Vagina (tissue), 2 donors: Measurements from ENCODE around the gene MYO1G. TPM values are rescaled to one million over a fixed set of nuclear protein-coding genes. Genes with fewer than 3 reads are reported as not detected.

Experiments
- DNase-seq, 2 donors: peaks; one replicate each; pipeline ENCODE4 v3.0.0-alpha.2; 2017; ENCODE audit errors: extremely low spot score in 2 of 2
- H3K27ac ChIP-seq: fragments of 200-600 bp; sonication (generic); one replicate; pipeline ENCODE4 v1.5.1; 2019
- H3K27me3 ChIP-seq: fragments of 200-600 bp; sonication (generic); one replicate; pipeline ENCODE4 v1.5.1; 2019
- H3K36me3 ChIP-seq, 2 donors: fragments of 200-600 bp; sonication (generic); one replicate each; pipeline ENCODE4 v1.5.1; 2017 to 2019
- H3K4me1 ChIP-seq: fragments of 200-600 bp; sonication (generic); one replicate; pipeline ENCODE4 v1.5.1; 2019
- H3K4me3 ChIP-seq, 2 donors: fragments of 200-600 bp; sonication (generic); 1 replicate in 1 of 2; 2 replicates in 1 of 2; pipeline ENCODE4 v1.5.1; 2016 to 2019
- H3K9me3 ChIP-seq: fragments of 200-600 bp; sonication (generic); one replicate; pipeline ENCODE4 v1.5.1; 2019
- POLR2A ChIP-seq, 2 donors: fragments of 450-650 bp; IDR thresholded peaks; one replicate each; pipeline ENCODE4 v1.6.1; 2017; ENCODE audit warnings: antibody characterized with exemption in 2 of 2, mild to moderate bottlenecking in 2 of 2, moderate library complexity in 2 of 2
- POLR2AphosphoS5 ChIP-seq, 2 donors: sonication (generic); formaldehyde crosslinking; IDR thresholded peaks; one replicate each; pipeline ENCODE4 v1.9.0; 2017; ENCODE audit warnings: antibody characterized with exemption in 2 of 2, mild to moderate bottlenecking in 2 of 2, low read depth in 1 of 2; ENCODE audit not compliant: insufficient read depth in 1 of 2
- intact Hi-C: fragments of 100-400 bp; cut with DNase I; formaldehyde crosslinking; loops from one replicate; pipeline ENCODE4 v1.15.1; 2023
- total RNA-seq: library from RNA; depleted of rRNA; stranded (reverse); fragments of >200 nt; gene quantifications from one replicate; pipeline ENCODE4 v1.2.3, GENCODE V29; 2016
- TF ChIP-seq, protein P1 (sequence below), 3 experiments: fragments of 450-650 bp in 2 of 3; fragments of 200-600 bp in 1 of 3; sonication (generic) in 1 of 3; IDR thresholded peaks; one replicate each; pipeline ENCODE4 v1.5.1; 2017 to 2019; ENCODE audit warnings: antibody characterized with exemption in 3 of 3, mild to moderate bottlenecking in 2 of 3, moderate library complexity in 2 of 3

MYO1G gene
- total RNA-seq, 1 donor from 2014 or later = 5.2 TPM

DNA sequence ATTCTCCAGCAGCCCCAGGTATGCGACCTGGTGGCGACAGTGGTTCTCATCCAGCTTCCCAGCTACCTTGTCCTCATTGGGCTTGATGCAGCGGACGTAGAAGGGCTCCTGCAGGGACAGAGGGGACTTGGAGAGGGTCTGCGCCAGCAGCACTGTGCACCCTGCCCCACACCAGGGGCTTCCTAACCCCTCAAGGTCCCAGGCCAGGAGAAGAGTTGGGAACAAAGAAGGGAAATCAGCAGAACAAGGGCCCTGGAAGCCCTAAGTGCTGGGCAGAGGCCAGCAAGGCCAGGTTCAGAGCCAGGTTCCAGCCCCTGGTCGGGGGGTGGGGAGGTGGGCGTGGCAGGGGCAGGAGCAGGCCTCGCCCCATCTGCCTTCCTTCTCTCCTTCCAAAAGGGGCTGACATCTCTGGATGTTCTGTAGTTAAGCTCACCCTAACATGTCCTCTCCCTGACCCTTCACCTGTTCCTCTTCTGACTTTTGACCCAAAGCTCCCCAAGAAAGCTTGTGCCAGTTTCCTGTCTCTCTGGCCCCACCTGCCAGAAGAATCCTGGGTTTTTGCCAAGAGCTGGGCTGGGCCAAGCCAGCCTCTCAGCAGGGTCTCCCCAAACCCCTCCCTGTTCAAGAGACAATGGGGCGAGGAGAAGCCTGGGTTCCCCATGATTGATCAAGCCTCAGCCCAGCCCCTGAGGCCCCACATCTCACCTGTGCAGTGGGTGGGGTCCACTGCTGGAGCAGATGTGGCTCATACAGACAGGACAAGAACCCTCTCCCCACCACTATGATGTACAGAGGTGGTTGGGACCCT is 11.9 kb downstream of the MYO1G start:
- DNase-seq = no peak
- no peaks in the 10 kb centered on the region for H3K27me3 ChIP-seq
- H3K4me3 ChIP-seq = no peak overlapping the region
- H3K36me3 ChIP-seq = no peaks in the 10 kb centered on the region
- intact Hi-C loops = no loop called here
- no peak overlapping the region for H3K27ac ChIP-seq
- H3K9me3 ChIP-seq = no peaks in the 10 kb centered on the region
- TF ChIP-seq, protein P1, sequence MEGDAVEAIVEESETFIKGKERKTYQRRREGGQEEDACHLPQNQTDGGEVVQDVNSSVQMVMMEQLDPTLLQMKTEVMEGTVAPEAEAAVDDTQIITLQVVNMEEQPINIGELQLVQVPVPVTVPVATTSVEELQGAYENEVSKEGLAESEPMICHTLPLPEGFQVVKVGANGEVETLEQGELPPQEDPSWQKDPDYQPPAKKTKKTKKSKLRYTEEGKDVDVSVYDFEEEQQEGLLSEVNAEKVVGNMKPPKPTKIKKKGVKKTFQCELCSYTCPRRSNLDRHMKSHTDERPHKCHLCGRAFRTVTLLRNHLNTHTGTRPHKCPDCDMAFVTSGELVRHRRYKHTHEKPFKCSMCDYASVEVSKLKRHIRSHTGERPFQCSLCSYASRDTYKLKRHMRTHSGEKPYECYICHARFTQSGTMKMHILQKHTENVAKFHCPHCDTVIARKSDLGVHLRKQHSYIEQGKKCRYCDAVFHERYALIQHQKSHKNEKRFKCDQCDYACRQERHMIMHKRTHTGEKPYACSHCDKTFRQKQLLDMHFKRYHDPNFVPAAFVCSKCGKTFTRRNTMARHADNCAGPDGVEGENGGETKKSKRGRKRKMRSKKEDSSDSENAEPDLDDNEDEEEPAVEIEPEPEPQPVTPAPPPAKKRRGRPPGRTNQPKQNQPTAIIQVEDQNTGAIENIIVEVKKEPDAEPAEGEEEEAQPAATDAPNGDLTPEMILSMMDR (IDR thresholded peaks at IDR 0.05) = no peak
- TF ChIP-seq POLR2AphosphoS5 (IDR thresholded peaks at IDR 0.05; ENCODE audit: insufficient read depth in 1 of 2, low read depth in 1 of 2) (no peak), POLR2A (IDR thresholded peaks at IDR 0.05) (no peak)
- peaks cover 13% of the 10 kb centered on the region for H3K4me1 ChIP-seq

- no peak overlapping the region for H3K27ac ChIP-seq
- no peaks in the 10 kb centered on the region for H3K27me3 ChIP-seq
- DNase-seq = no peak
- H3K4me1 ChIP-seq = peaks cover 14% of the 10 kb centered on the region
- intact Hi-C loops = no loop called here
- H3K4me3 ChIP-seq = no peak overlapping the region
- no peaks in the 10 kb centered on the region for H3K36me3 ChIP-seq
- H3K9me3 ChIP-seq = no peaks in the 10 kb centered on the region
- no peak for TF ChIP-seq POLR2AphosphoS5 (IDR thresholded peaks at IDR 0.05; ENCODE audit: insufficient read depth in 1 of 2, low read depth in 1 of 2)
These were observed 12.7 kb downstream of the MYO1G start for GRCh38 chr7:44965937-44966730.

- H3K4me3 ChIP-seq = no peak overlapping the region
- H3K36me3 ChIP-seq = no peaks in the 10 kb centered on the region
- DNase-seq = no peak
- no peaks in the 10 kb centered on the region for H3K9me3 ChIP-seq
- no peaks in the 10 kb centered on the region for H3K27me3 ChIP-seq
- no peak overlapping the region for H3K27ac ChIP-seq
- H3K4me1 ChIP-seq = peaks cover 14% of the 10 kb centered on the region
- no peak for TF ChIP-seq POLR2A (IDR thresholded peaks at IDR 0.05)
- intact Hi-C loops = no loop called here
These were observed 13.3 kb downstream of the MYO1G start for GRCh38 chr7:44965441-44965903.

DNA sequence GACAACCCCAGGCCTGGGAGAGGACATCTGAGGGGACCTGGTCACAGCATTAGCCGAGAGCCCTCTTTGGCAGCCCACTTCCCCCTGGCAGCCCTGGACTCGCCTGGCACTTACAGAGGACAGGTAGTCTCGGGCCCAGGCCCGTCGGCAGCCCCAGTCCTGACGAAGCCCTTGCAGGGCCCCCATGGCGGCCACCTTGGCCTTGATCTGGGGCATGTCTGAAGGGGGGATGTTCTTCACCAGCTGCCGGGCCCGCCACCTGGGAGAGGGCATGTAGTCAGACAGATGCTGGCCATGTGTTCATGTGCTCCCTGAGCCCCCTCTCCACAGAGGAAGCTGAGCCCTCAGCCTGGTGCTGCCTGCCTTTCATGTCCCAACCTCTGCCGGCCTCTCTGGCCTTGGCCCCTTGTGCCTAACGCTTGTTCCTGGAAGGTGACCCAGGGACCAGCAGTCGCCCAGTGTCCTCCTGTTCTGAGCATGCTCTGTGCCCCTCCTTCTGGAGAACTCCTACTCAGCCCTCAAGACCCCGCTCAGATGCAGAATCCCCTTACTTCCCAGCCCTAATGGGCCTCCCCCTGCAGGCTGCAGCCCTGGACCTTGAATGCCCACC is 13.9 kb downstream of the MYO1G start:
- Histone ChIP-seq H3K4me3 (no peak overlapping the region), H3K27ac (no peak overlapping the region), H3K9me3 (no peaks in the 10 kb centered on the region), H3K27me3 (no peaks in the 10 kb centered on the region), H3K36me3 (no peaks in the 10 kb centered on the region), H3K4me1 (peaks cover 14% of the 10 kb centered on the region)
- TF ChIP-seq, protein P1 (IDR thresholded peaks at IDR 0.05) = no peak
- TF ChIP-seq POLR2A (IDR thresholded peaks at IDR 0.05) (no peak), POLR2AphosphoS5 (IDR thresholded peaks at IDR 0.05; ENCODE audit: insufficient read depth in 1 of 2, low read depth in 1 of 2) (no peak)
- DNase-seq = no peak
- intact Hi-C loops = no loop called here

GRCh38 chr7:44964384-44964830 is 14.4 kb downstream of the MYO1G start:
- intact Hi-C loops = no loop called here
- H3K36me3 ChIP-seq = no peaks in the 10 kb centered on the region
- DNase-seq = no peak
- no peak overlapping the region for H3K4me3 ChIP-seq
- TF ChIP-seq POLR2A (IDR thresholded peaks at IDR 0.05) (no peak), POLR2AphosphoS5 (IDR thresholded peaks at IDR 0.05; ENCODE audit: insufficient read depth in 1 of 2, low read depth in 1 of 2) (no peak)
- peaks cover 14% of the 10 kb centered on the region for H3K4me1 ChIP-seq
- H3K27me3 ChIP-seq = no peaks in the 10 kb centered on the region
- no peaks in the 10 kb centered on the region for H3K9me3 ChIP-seq
- H3K27ac ChIP-seq = no peak overlapping the region
